ENCODE data around the gene NME2.
"Not testable (repeated sequence)": the region's sequence is repeated elsewhere in the genome, so short reads cannot be mapped to it uniquely, and the experiment has no call there.

NME2 gene

GRCh38 chr17:51166198-51166986, at the start of gene NME2:
Gene NME2 (plus strand): TSS chr17:51166411. CDS start chr17:51166831, 420 bp downstream.
- FAIRE-seq (no peak), DNase-seq (ENCODE audit: insufficient read length, low spot score) (peak; percentile 97)
- peak; percentile 25 for TF ChIP-seq POLR2A (IDR thresholded peaks at IDR 0.05; ENCODE audit: low read depth, low read length)

GRCh38 chr17:51118330-51119195, 47.6 kb upstream of the NME2 start:
- FAIRE-seq (no peak), DNase-seq (ENCODE audit: insufficient read length, low spot score) (no peak)

GRCh38 chr17:51119415-51120356, 46.5 kb upstream of the NME2 start:
- DNase-seq (ENCODE audit: insufficient read length, low spot score) (peak; percentile 55), FAIRE-seq (no peak)
- TF ChIP-seq POLR2A (IDR thresholded peaks at IDR 0.05; ENCODE audit: low read depth, low read length), result no peak

More at GRCh38 chr17:51118330-51119195, 47.6 kb upstream of the NME2 start:
- no peak for TF ChIP-seq POLR2A (IDR thresholded peaks at IDR 0.05; ENCODE audit: low read depth, low read length)

GRCh38 chr17:51120357-51120738, 45.9 kb upstream of the NME2 start:
- no peak for TF ChIP-seq POLR2A (IDR thresholded peaks at IDR 0.05; ENCODE audit: low read depth, low read length)
- DNase-seq (ENCODE audit: insufficient read length, low spot score) (peak; percentile 47), FAIRE-seq (no peak)

- FAIRE-seq (no peak), DNase-seq (ENCODE audit: insufficient read length, low spot score) (peak; percentile 98)
- TF ChIP-seq POLR2A (IDR thresholded peaks at IDR 0.05; ENCODE audit: low read depth, low read length), result peak; percentile 78
These were observed 45.2 kb upstream of the NME2 start, which contains the start of gene SPAG9 for GRCh38 chr17:51120739-51121619. Gene SPAG9 (minus strand): TSS chr17:51120868. CDS start chr17:51120656, 212 bp downstream.

GRCh38 chr17:51121620-51122472, 44.4 kb upstream of the NME2 start:
- FAIRE-seq (peak; percentile 99), DNase-seq (ENCODE audit: insufficient read length, low spot score) (peak; percentile 98)
- peak; percentile 53 for TF ChIP-seq POLR2A (IDR thresholded peaks at IDR 0.05; ENCODE audit: low read depth, low read length)

GRCh38 chr17:51122473-51123115, 43.6 kb upstream of the NME2 start:
- DNase-seq (ENCODE audit: insufficient read length, low spot score); FAIRE-seq: not testable (repeated sequence)

GRCh38 chr17:51124640-51125503, 41.3 kb upstream of the NME2 start:
- DNase-seq (ENCODE audit: insufficient read length, low spot score) (no peak), FAIRE-seq (no peak)
- no peak for TF ChIP-seq POLR2A (IDR thresholded peaks at IDR 0.05; ENCODE audit: low read depth, low read length)

GRCh38 chr17:51128076-51128475, 38.1 kb upstream of the NME2 start:
- no peak for FAIRE-seq
- DNase-seq (ENCODE audit: insufficient read length, low spot score), result no peak
- no peak for TF ChIP-seq POLR2A (IDR thresholded peaks at IDR 0.05; ENCODE audit: low read depth, low read length)

- DNase-seq (ENCODE audit: insufficient read length, low spot score), result peak; percentile 23
- no peak for TF ChIP-seq POLR2A (IDR thresholded peaks at IDR 0.05; ENCODE audit: low read depth, low read length)
These were observed 33.3 kb upstream of the NME2 start for GRCh38 chr17:51132964-51133319.

More at GRCh38 chr17:51132964-51133319, 33.3 kb upstream of the NME2 start:
- FAIRE-seq, result no peak
